ENCODE results near the gene CENPO.

The CENPO gene

DNA sequence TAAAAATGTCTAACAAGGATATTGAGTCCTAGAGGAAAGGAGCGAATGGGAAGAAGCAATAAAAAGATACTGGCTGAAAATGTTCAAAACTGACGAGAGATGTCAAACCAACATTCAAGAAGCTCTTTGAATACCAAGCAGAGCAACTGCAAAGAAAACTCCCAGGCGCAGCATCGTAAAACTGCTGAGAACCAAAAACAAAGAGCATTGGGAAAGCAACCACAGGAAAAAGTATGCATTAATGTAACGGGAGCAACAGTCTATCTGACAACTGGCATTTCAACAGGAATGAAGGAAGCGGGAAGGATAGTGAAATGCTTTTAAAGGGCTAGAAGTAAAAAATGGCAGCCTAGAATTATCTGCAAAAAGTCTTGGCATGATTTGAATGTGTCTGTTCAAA lies 73.7 kb downstream of the CENPO start:
- no peak for DNase-seq

DNA sequence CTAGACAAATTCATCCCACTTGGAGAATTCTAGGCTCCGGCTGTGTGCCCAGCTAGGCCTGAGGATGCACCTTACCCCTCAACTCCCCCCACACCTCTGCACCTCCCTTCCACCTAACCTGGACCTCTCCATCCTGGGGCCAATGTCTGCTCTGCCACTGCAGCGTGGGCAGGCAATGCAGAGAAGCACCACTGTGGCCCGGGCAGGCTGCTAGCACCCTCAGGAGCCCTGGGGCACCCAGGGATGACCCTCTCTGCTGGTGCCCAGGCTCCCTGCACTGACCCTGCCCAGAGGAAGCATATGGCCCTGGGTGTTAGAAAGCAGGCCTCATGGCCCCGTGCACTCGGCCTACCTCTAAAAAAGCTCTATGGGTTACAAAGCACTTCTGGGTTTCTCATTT lies 77.2 kb downstream of the CENPO start:
- no peak for DNase-seq

DNA sequence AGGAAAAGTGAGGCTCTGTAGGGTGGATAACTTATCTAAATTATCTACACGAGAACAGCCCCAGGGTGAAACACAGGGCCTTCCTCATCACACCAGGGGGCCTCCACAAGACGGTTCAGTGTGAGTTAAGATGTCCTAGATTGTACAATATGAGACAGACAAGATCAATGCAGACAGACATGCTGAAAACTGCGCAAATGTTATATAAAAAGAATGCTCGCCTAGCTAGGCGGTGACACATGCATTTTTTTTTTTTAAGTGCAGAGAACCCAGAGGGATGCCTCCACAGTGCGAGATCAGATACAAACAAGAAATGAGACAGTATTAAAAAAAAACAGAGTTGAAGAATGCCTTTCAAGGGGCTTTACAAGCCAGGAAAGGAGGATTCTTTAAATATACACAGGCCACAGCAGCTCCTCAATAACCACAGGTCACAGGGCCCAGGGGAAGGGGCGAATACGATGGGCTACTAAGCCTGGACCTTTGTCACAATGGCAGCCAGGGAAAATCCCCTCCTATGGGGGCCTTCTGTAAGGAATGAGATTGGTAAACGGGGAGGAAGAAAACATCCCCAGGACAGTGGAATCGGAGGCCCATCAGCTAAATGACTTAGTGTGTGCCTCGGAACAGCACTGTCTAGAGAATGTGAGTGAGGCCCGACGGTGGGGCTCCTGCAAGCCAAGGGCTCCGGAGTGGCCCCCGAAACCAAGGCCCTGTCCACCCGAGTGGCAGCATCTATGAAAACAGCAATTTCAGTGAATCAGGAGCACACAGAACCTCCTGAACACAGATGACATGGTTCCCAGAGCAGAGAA lies 77.9 kb downstream of the CENPO start:
- no peak for DNase-seq

DNA sequence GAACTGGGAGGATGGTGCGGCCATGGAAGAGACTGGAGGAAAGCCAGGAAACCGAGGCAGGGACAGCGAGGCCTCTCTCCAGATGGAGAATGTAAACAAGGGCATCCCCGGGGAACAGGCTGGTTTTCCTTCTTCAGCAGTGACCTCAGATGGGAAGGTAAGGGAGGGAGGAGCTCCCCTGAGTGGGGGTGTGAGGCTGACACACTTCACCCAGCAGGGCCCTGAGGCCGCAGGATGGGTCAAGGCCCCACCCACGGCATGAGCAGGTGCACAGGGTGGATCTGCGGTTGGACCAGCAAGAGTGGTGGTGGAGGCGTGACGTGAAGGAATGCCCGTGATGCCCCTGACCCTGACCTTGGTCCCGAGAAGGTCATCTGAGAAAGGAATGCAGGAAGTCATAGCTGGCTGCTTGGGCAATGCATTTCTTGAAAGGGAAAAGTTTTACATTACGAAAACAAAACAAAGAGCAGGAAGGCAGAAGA lies 78.7 kb downstream of the CENPO start:
- peak; percentile 87 for DNase-seq
